Measurements from ENCODE around the gene OR1L6. TPM values are rescaled to one million over a fixed set of nuclear protein-coding genes. Genes with fewer than 3 reads are reported as not detected.

The OR1L6 gene, protein sequence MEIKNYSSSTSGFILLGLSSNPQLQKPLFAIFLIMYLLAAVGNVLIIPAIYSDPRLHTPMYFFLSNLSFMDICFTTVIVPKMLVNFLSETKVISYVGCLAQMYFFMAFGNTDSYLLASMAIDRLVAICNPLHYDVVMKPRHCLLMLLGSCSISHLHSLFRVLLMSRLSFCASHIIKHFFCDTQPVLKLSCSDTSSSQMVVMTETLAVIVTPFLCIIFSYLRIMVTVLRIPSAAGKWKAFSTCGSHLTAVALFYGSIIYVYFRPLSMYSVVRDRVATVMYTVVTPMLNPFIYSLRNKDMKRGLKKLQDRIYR
- polyA plus RNA-seq (2013): not detected in 2 replicates

- Histone ChIP-seq H3K23ac (ENCODE audit: low read length) (no peak within 1 kb of the TSS), H4K91ac (ENCODE audit: low read depth, low read length) (no peak within 1 kb of the TSS), H3K79me2 (ENCODE audit: control insufficient read depth, insufficient read depth, low read length, poor library complexity) (no peaks in the 10 kb centered on the region), H3K36me3 (ENCODE audit: control insufficient read depth in 1 of 2, insufficient read depth in 2 of 2, low read length in 2 of 2) (no peaks in the 10 kb centered on the region), H3K18ac (ENCODE audit: low read length) (no peak within 1 kb of the TSS), H2BK12ac (ENCODE audit: low read length) (no peak within 1 kb of the TSS), H3K14ac (ENCODE audit: low read length) (no peak within 1 kb of the TSS), H3K27me3 (ENCODE audit: insufficient read depth, low read length) (no peaks in the 10 kb centered on the region), H3K79me1 (ENCODE audit: low read length) (no peaks in the 10 kb centered on the region), H2AK5ac (ENCODE audit: low read length) (no peak within 1 kb of the TSS), H3K27ac (ENCODE audit: low read depth, low read length) (no peak within 1 kb of the TSS), H3K4me2 (ENCODE audit: low read length) (no peak within 1 kb of the TSS), H2BK5ac (ENCODE audit: low read depth, low read length, poor library complexity) (no peak within 1 kb of the TSS), H3K4me3 (ENCODE audit: low read depth, low read length) (no peak within 1 kb of the TSS), H4K8ac (ENCODE audit: low read depth, low read length) (no peak within 1 kb of the TSS), H4K12ac (ENCODE audit: low read depth, low read length) (no peak within 1 kb of the TSS), H2BK120ac (ENCODE audit: insufficient read depth, low read length, poor library complexity) (no peak within 1 kb of the TSS), H3K9ac (ENCODE audit: low read length) (no peak within 1 kb of the TSS), H3K4ac (ENCODE audit: low read depth, low read length) (no peak within 1 kb of the TSS), H2AFZ (ENCODE audit: insufficient read depth, low read length, poor library complexity) (no peak within 1 kb of the TSS), H3K9me3 (ENCODE audit: insufficient read depth, low read depth, low read length) (peaks cover 8% of the 10 kb centered on the region), H3K4me1 (ENCODE audit: control insufficient read depth in 1 of 2, insufficient read depth in 2 of 2, low read length in 2 of 2) (no peaks in the 10 kb centered on the region)
- WGBS (ENCODE audit: extremely low coverage, insufficient coverage, insufficient read length): no CpG with 5 or more reads among the region's 6 CpGs
- no peak for DNase-seq
These were observed at the start of gene OR1L6 for GRCh38 chr9:122742003-122742402. Gene OR1L6, plus strand, starts transcription at chr9:122742303. Its CDS starts 7,545 bp downstream, at chr9:122749848.

- Histone ChIP-seq H3K79me2 (ENCODE audit: control insufficient read depth, insufficient read depth, low read length, poor library complexity) (no peaks in the 10 kb centered on the region), H3K4me2 (ENCODE audit: low read length) (no peak overlapping the region), H3K4ac (ENCODE audit: low read depth, low read length) (no peak overlapping the region), H2BK120ac (ENCODE audit: insufficient read depth, low read length, poor library complexity) (no peak overlapping the region), H3K27me3 (ENCODE audit: insufficient read depth, low read length) (no peaks in the 10 kb centered on the region), H3K4me1 (ENCODE audit: control insufficient read depth in 1 of 2, insufficient read depth in 2 of 2, low read length in 2 of 2) (no peaks in the 10 kb centered on the region), H3K18ac (ENCODE audit: low read length) (no peak overlapping the region), H3K4me3 (ENCODE audit: low read depth, low read length) (no peak overlapping the region), H4K8ac (ENCODE audit: low read depth, low read length) (no peak overlapping the region), H3K27ac (ENCODE audit: low read depth, low read length) (no peak overlapping the region), H3K9me3 (ENCODE audit: insufficient read depth, low read depth, low read length) (peaks cover 6% of the 10 kb centered on the region), H2AK5ac (ENCODE audit: low read length) (no peak overlapping the region), H3K79me1 (ENCODE audit: low read length) (no peaks in the 10 kb centered on the region), H2AFZ (ENCODE audit: insufficient read depth, low read length, poor library complexity) (no peak overlapping the region), H3K9ac (ENCODE audit: low read length) (no peak overlapping the region), H3K36me3 (ENCODE audit: control insufficient read depth in 1 of 2, insufficient read depth in 2 of 2, low read length in 2 of 2) (no peaks in the 10 kb centered on the region), H4K91ac (ENCODE audit: low read depth, low read length) (no peak overlapping the region), H2BK12ac (ENCODE audit: low read length) (no peak overlapping the region), H3K14ac (ENCODE audit: low read length) (no peak overlapping the region), H4K12ac (ENCODE audit: low read depth, low read length) (no peak overlapping the region), H3K23ac (ENCODE audit: low read length) (no peak overlapping the region), H2BK5ac (ENCODE audit: low read depth, low read length, poor library complexity) (no peak overlapping the region)
- WGBS (ENCODE audit: extremely low coverage, insufficient coverage, insufficient read length): no CpG with 5 or more reads among the region's 1 CpG
- DNase-seq: no peak
These were observed 46.4 kb upstream of the OR1L6 start for GRCh38 chr9:122695696-122696095.

- Histone ChIP-seq H2AFZ (ENCODE audit: insufficient read depth, low read length, poor library complexity) (no peak overlapping the region), H3K14ac (ENCODE audit: low read length) (no peak overlapping the region), H3K4ac (ENCODE audit: low read depth, low read length) (no peak overlapping the region), H4K12ac (ENCODE audit: low read depth, low read length) (no peak overlapping the region), H3K36me3 (ENCODE audit: control insufficient read depth in 1 of 2, insufficient read depth in 2 of 2, low read length in 2 of 2) (no peaks in the 10 kb centered on the region), H3K23ac (ENCODE audit: low read length) (no peak overlapping the region), H3K4me2 (ENCODE audit: low read length) (no peak overlapping the region), H2AK5ac (ENCODE audit: low read length) (no peak overlapping the region), H3K4me1 (ENCODE audit: control insufficient read depth in 1 of 2, insufficient read depth in 2 of 2, low read length in 2 of 2) (no peaks in the 10 kb centered on the region), H3K4me3 (ENCODE audit: low read depth, low read length) (no peak overlapping the region), H3K9ac (ENCODE audit: low read length) (no peak overlapping the region), H2BK12ac (ENCODE audit: low read length) (no peak overlapping the region), H2BK120ac (ENCODE audit: insufficient read depth, low read length, poor library complexity) (no peak overlapping the region), H3K79me2 (ENCODE audit: control insufficient read depth, insufficient read depth, low read length, poor library complexity) (no peaks in the 10 kb centered on the region), H4K8ac (ENCODE audit: low read depth, low read length) (no peak overlapping the region), H3K79me1 (ENCODE audit: low read length) (no peaks in the 10 kb centered on the region), H3K27me3 (ENCODE audit: insufficient read depth, low read length) (no peaks in the 10 kb centered on the region), H3K9me3 (ENCODE audit: insufficient read depth, low read depth, low read length) (peaks cover 7% of the 10 kb centered on the region), H4K91ac (ENCODE audit: low read depth, low read length) (no peak overlapping the region), H2BK5ac (ENCODE audit: low read depth, low read length, poor library complexity) (no peak overlapping the region), H3K27ac (ENCODE audit: low read depth, low read length) (no peak overlapping the region), H3K18ac (ENCODE audit: low read length) (no peak overlapping the region)
- no CpG with 5 or more reads among the region's 7 CpGs for WGBS (ENCODE audit: extremely low coverage, insufficient coverage, insufficient read length)
- no peak for DNase-seq
These were observed 24.1 kb upstream of the OR1L6 start for GRCh38 chr9:122718038-122718437.

- H2BK5ac ChIP-seq (ENCODE audit: low read depth, low read length, poor library complexity): no peak overlapping the region
- peaks cover 8% of the 10 kb centered on the region for H3K9me3 ChIP-seq (ENCODE audit: insufficient read depth, low read depth, low read length)
- H3K14ac ChIP-seq (ENCODE audit: low read length): no peak overlapping the region
- no peak overlapping the region for H3K9ac ChIP-seq (ENCODE audit: low read length)
- DNase-seq: no peak
- no peak overlapping the region for H3K4me2 ChIP-seq (ENCODE audit: low read length)
- no peak overlapping the region for H3K18ac ChIP-seq (ENCODE audit: low read length)
- H3K27me3 ChIP-seq (ENCODE audit: insufficient read depth, low read length): no peaks in the 10 kb centered on the region
- H2AFZ ChIP-seq (ENCODE audit: insufficient read depth, low read length, poor library complexity): no peak overlapping the region
- H3K4me3 ChIP-seq (ENCODE audit: low read depth, low read length): no peak overlapping the region
- no peaks in the 10 kb centered on the region for H3K79me1 ChIP-seq (ENCODE audit: low read length)
- H3K4me1 ChIP-seq (ENCODE audit: control insufficient read depth in 1 of 2, insufficient read depth in 2 of 2, low read length in 2 of 2): no peaks in the 10 kb centered on the region
- no peak overlapping the region for H2BK12ac ChIP-seq (ENCODE audit: low read length)
- no peak overlapping the region for H3K27ac ChIP-seq (ENCODE audit: low read depth, low read length)
- no peak overlapping the region for H4K91ac ChIP-seq (ENCODE audit: low read depth, low read length)
- H3K4ac ChIP-seq (ENCODE audit: low read depth, low read length): no peak overlapping the region
- no CpG with 5 or more reads among the region's 4 CpGs for WGBS (ENCODE audit: extremely low coverage, insufficient coverage, insufficient read length)
- no peaks in the 10 kb centered on the region for H3K79me2 ChIP-seq (ENCODE audit: control insufficient read depth, insufficient read depth, low read length, poor library complexity)
- no peak overlapping the region for H4K12ac ChIP-seq (ENCODE audit: low read depth, low read length)
- no peak overlapping the region for H4K8ac ChIP-seq (ENCODE audit: low read depth, low read length)
- no peak overlapping the region for H2AK5ac ChIP-seq (ENCODE audit: low read length)
- no peak overlapping the region for H3K23ac ChIP-seq (ENCODE audit: low read length)
- no peaks in the 10 kb centered on the region for H3K36me3 ChIP-seq (ENCODE audit: control insufficient read depth in 1 of 2, insufficient read depth in 2 of 2, low read length in 2 of 2)
- H2BK120ac ChIP-seq (ENCODE audit: insufficient read depth, low read length, poor library complexity): no peak overlapping the region
These were observed 22.9 kb upstream of the OR1L6 start for GRCh38 chr9:122719218-122719617.
